Measurements from ENCODE around the gene SMO.
"Not testable (repeated sequence)": the region's sequence is repeated elsewhere in the genome, so short reads cannot be mapped to it uniquely, and the experiment has no call there.

Gene SMO

GRCh38 chr7:129227646-129228578 lies 39.5 kb downstream of the SMO start:
- DNase-seq, result no peak

- DNase-seq, result no peak
These were observed 40.2 kb downstream of the SMO start for GRCh38 chr7:129228633-129229032.

- DNase-seq, result no peak
These were observed 43.2 kb downstream of the SMO start for GRCh38 chr7:129231666-129232065.

GRCh38 chr7:129238546-129238945 lies 50.1 kb downstream of the SMO start:
- no peak for DNase-seq

GRCh38 chr7:129240119-129240820 lies 51.8 kb downstream of the SMO start:
- peak in 6 of 58 donors; percentile 5 to 50 (median 17) for DNase-seq

- no peak for DNase-seq
These were observed 55.8 kb downstream of the SMO start for GRCh38 chr7:129244220-129244619.

- no peak for DNase-seq
These were observed 57.1 kb downstream of the SMO start for GRCh38 chr7:129245533-129245932.

- no peak for DNase-seq
These were observed 58.7 kb downstream of the SMO start for GRCh38 chr7:129247087-129247486.

- no peak for DNase-seq
These were observed 63.7 kb downstream of the SMO start for GRCh38 chr7:129252128-129252527.

- not testable (repeated sequence) for DNase-seq
These were observed 64.2 kb downstream of the SMO start for GRCh38 chr7:129252603-129253002.

GRCh38 chr7:129255800-129256199 lies 67.4 kb downstream of the SMO start:
- DNase-seq, result no peak

- DNase-seq, result no peak
These were observed 67.8 kb downstream of the SMO start for GRCh38 chr7:129256221-129256620.

- no peak for DNase-seq
These were observed 68.7 kb downstream of the SMO start for GRCh38 chr7:129257168-129257567.

- peak in 6 of 58 donors; percentile 1 to 72 (median 26) for DNase-seq
These were observed 70.4 kb downstream of the SMO start for GRCh38 chr7:129258649-129259389.

GRCh38 chr7:129262324-129262723 lies 73.9 kb downstream of the SMO start:
- DNase-seq, result no peak
